NCI-H2107 treated with DMSO at 0.1 percent for 48 hours (cell line): ENCODE data around the gene COX17.
A peak's percentile ranks its signal among the peaks of the same experiment; 100 is the strongest.
"Not testable (repeated sequence)": the region's sequence is repeated elsewhere in the genome, so short reads cannot be mapped to it uniquely, and the experiment has no call there.

Experiments used
- DNase-seq: peaks from one replicate; lab custom pipeline; 2025; ENCODE audit not compliant: unreplicated experiment; lab: John Stamatoyannopoulos, UW

Gene COX17

GRCh38 chr3:119676771-119677640 is at the start of gene COX17:
Gene COX17, minus strand, starts transcription at chr3:119677406. Its CDS starts 96 bp downstream, at chr3:119677310.
- peak; percentile 99 for DNase-seq

- no peak for DNase-seq
Measured at GRCh38 chr3:119726909-119727308, 49.7 kb upstream of the COX17 start.

- DNase-seq, result no peak
Measured at GRCh38 chr3:119723022-119723421, 45.8 kb upstream of the COX17 start.

- no peak for DNase-seq
Measured at GRCh38 chr3:119717520-119717919, 40.3 kb upstream of the COX17 start.

- no peak for DNase-seq
Measured at GRCh38 chr3:119716998-119717397, 39.8 kb upstream of the COX17 start.

- no peak for DNase-seq
Measured at GRCh38 chr3:119715105-119715504, 37.9 kb upstream of the COX17 start.

GRCh38 chr3:119703820-119704531 is 26.8 kb upstream of the COX17 start:
- no peak for DNase-seq

- peak; percentile 70 for DNase-seq
Measured at GRCh38 chr3:119702530-119703527, 25.6 kb upstream of the COX17 start, which contains the start of gene CFAP91. Gene CFAP91, plus strand, starts transcription at chr3:119703022. Its CDS starts 77 bp downstream, at chr3:119703099.

- DNase-seq, result no peak
Measured at GRCh38 chr3:119700920-119701734, 23.9 kb upstream of the COX17 start.

GRCh38 chr3:119700269-119700919 is 23.2 kb upstream of the COX17 start:
- DNase-seq, result no peak

- no peak for DNase-seq
Measured at GRCh38 chr3:119697394-119697793, 20.2 kb upstream of the COX17 start.

- no peak for DNase-seq
Measured at GRCh38 chr3:119695480-119695879, 18.3 kb upstream of the COX17 start.

- no peak for DNase-seq
Measured at GRCh38 chr3:119690043-119690656, 12.9 kb upstream of the COX17 start.

GRCh38 chr3:119683421-119683820 is 6.2 kb upstream of the COX17 start:
- DNase-seq, result no peak

- DNase-seq, result peak; percentile 26
Measured at GRCh38 chr3:119681279-119681678, 4.1 kb upstream of the COX17 start.

GRCh38 chr3:119679874-119680273 is 2.7 kb upstream of the COX17 start:
- DNase-seq, result no peak

- DNase-seq, result not testable (repeated sequence)
Measured at GRCh38 chr3:119678209-119678608, 1.0 kb upstream of the COX17 start.

GRCh38 chr3:119677641-119677934 is 382 bp upstream of the COX17 start:
- DNase-seq, result no peak

- DNase-seq, result no peak
Measured at GRCh38 chr3:119676020-119676419, 1.2 kb downstream of the COX17 start.
